22Rv1 (cell line): ENCODE results near the gene KCNQ1.

ENCODE experiments used
- H3K27ac ChIP-seq: fragments of 450-650 bp; 2 replicates; pipeline ENCODE4 v1.5.1; 2017
- CTCF ChIP-seq: fragments of 450-650 bp; IDR thresholded peaks from 2 replicates; pipeline ENCODE4 v1.5.1; 2017; ENCODE audit warnings: mild to moderate bottlenecking
- ZFX ChIP-seq: fragments of 450-650 bp; IDR thresholded peaks from 2 replicates; pipeline ENCODE4 v1.6.1; 2017; ENCODE audit warnings: antibody characterized with exemption, borderline replicate concordance

KCNQ1 gene

GRCh38 chr11:2662430-2663299, 217.9 kb downstream of the KCNQ1 start:
- no peak overlapping the region for H3K27ac ChIP-seq
- TF ChIP-seq CTCF (no peak), ZFX (no peak)

- TF ChIP-seq CTCF: no peak
- TF ChIP-seq ZFX: no peak
Observed at GRCh38 chr11:2663506-2663905, 218.7 kb downstream of the KCNQ1 start.

GRCh38 chr11:2663915-2664314, 219.1 kb downstream of the KCNQ1 start:
- TF ChIP-seq CTCF (no peak), ZFX (no peak)
- H3K27ac ChIP-seq: no peak overlapping the region

More at GRCh38 chr11:2663506-2663905, 218.7 kb downstream of the KCNQ1 start:
- no peak overlapping the region for H3K27ac ChIP-seq

GRCh38 chr11:2664376-2664775, 219.6 kb downstream of the KCNQ1 start:
- no peak overlapping the region for H3K27ac ChIP-seq
- TF ChIP-seq ZFX (no peak), CTCF (no peak)

GRCh38 chr11:2664791-2665525, 220.2 kb downstream of the KCNQ1 start:
- no peak overlapping the region for H3K27ac ChIP-seq
- TF ChIP-seq ZFX (no peak), CTCF (no peak)

GRCh38 chr11:2665526-2666400, 221.0 kb downstream of the KCNQ1 start:
- no peak overlapping the region for H3K27ac ChIP-seq
- TF ChIP-seq ZFX (no peak), CTCF (no peak)
